B cell (primary cell): ENCODE measurements around the gene ZFPM1.

Source experiments
- CTCF ChIP-seq: fragments of 200-600 bp; IDR thresholded peaks from one replicate; pipeline ENCODE4 v1.8.0; 2022; ENCODE audit warnings: antibody characterized with exemption, mild to moderate bottlenecking
- EZH2 ChIP-seq: IDR thresholded peaks from 2 replicates; pipeline ENCODE4 v1.6.1; 2012; ENCODE audit warnings: borderline replicate concordance, low read depth, mild to moderate bottlenecking, moderate library complexity, low read length; ENCODE audit not compliant: insufficient read depth, poor library complexity, severe bottlenecking

GRCh38 chr16:88433632-88434352 lies 19.3 kb upstream of the ZFPM1 start:
- TF ChIP-seq CTCF (no peak), EZH2 (no peak)
